ENCODE data around the gene BTBD19.
A peak's percentile ranks its signal among the peaks of the same experiment; 100 is the strongest.
"Not testable (repeated sequence)": the region's sequence is repeated elsewhere in the genome, so short reads cannot be mapped to it uniquely, and the experiment has no call there.

Gene BTBD19

GRCh38 chr1:44808063-44808937 lies at the start of gene BTBD19:
Gene BTBD19, plus strand, starts transcription at chr1:44808523. Its CDS starts 298 bp downstream, at chr1:44808821.
- peak; percentile 85 for DNase-seq (ENCODE audit: low read depth)
- no peak for TF ChIP-seq CTCF (IDR thresholded peaks at IDR 0.05; ENCODE audit: low read depth, low read length, missing control alignments)

DNA sequence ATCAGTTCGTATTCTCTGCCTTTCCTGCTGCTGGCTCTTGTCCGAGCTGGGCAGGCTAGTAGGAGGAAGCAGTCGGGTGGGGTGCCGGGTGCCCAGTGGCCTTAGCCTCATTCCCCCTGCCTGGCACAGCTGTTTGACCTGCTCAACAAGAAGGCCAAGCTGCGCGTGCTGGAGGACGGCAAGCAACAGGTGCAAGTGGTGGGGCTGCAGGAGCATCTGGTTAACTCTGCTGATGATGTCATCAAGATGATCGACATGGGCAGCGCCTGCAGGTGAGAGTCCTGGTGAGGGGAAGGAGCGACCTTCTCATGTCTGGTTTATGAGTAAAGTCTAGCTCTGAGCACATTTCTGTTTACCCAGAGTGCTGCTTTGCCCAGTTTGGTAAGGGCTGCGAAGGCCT lies 49.2 kb upstream of the BTBD19 start:
- TF ChIP-seq CTCF (IDR thresholded peaks at IDR 0.05; ENCODE audit: low read depth, low read length, missing control alignments), result no peak
- no peak overlapping the region for H3K4me3 ChIP-seq (ENCODE audit: low read depth, low read length)
- no peak for DNase-seq (ENCODE audit: low read depth)
- in situ Hi-C loops (cut with HindIII; ENCODE audit: low sequenced_read_pairs), result no loop called here

More at GRCh38 chr1:44808063-44808937, at the start of gene BTBD19:
- in situ Hi-C loops (cut with HindIII; ENCODE audit: low sequenced_read_pairs), result no loop called here
- peak within 1 kb of the TSS; percentile 23 for H3K4me3 ChIP-seq (ENCODE audit: low read depth, low read length)

- H3K4me3 ChIP-seq (ENCODE audit: low read depth, low read length), result no peak overlapping the region
- no peak for DNase-seq (ENCODE audit: low read depth)
- no peak for TF ChIP-seq CTCF (IDR thresholded peaks at IDR 0.05; ENCODE audit: low read depth, low read length, missing control alignments)
- in situ Hi-C loops (cut with HindIII; ENCODE audit: low sequenced_read_pairs), result no loop called here
Measured at GRCh38 chr1:44760876-44761275, 47.4 kb upstream of the BTBD19 start.

GRCh38 chr1:44766421-44766820 lies 41.9 kb upstream of the BTBD19 start:
- H3K4me3 ChIP-seq (ENCODE audit: low read depth, low read length); in situ Hi-C loops (cut with HindIII; ENCODE audit: low sequenced_read_pairs); DNase-seq (ENCODE audit: low read depth): not testable (repeated sequence)

- peak within 1 kb of the TSS; percentile 86 for H3K4me3 ChIP-seq (ENCODE audit: low read depth, low read length)
- in situ Hi-C loops (cut with HindIII; ENCODE audit: low sequenced_read_pairs), result no loop called here
- peak; percentile 90 for DNase-seq (ENCODE audit: low read depth)
- TF ChIP-seq CTCF (IDR thresholded peaks at IDR 0.05; ENCODE audit: low read depth, low read length, missing control alignments), result no peak
Measured at GRCh38 chr1:44775078-44775929, 33.0 kb upstream of the BTBD19 start, which contains the start of gene RPS8. Gene RPS8, plus strand, starts transcription at chr1:44775540. Its CDS starts 57 bp downstream, at chr1:44775597.

- TF ChIP-seq CTCF (IDR thresholded peaks at IDR 0.05; ENCODE audit: low read depth, low read length, missing control alignments), result no peak
- no peak for DNase-seq (ENCODE audit: low read depth)
- H3K4me3 ChIP-seq (ENCODE audit: low read depth, low read length), result peak overlapping the region; percentile 86
- in situ Hi-C loops (cut with HindIII; ENCODE audit: low sequenced_read_pairs), result no loop called here
Measured at GRCh38 chr1:44775930-44776729, 32.2 kb upstream of the BTBD19 start.
